Measurements from ENCODE around the gene RPA1. TPM values are rescaled to one million over a fixed set of nuclear protein-coding genes. Genes with fewer than 3 reads are reported as not detected.

RPA1 gene
- total and polyA plus RNA-seq, 4 donors: 9.2 to 29.5 (median 11.9) TPM

- Histone ChIP-seq H3K9ac (ENCODE audit: low read depth in 1 of 2, low read length in 2 of 2) (no peak overlapping the region), H3K4me3 (ENCODE audit: low read depth in 1 of 3, low read length in 3 of 3) (no peak overlapping the region), H3K9me3 (ENCODE audit: control insufficient read depth in 4 of 4, low read length in 3 of 4) (no peaks in the 10 kb centered on the region), H3K4me1 (ENCODE audit: control insufficient read depth in 4 of 4, insufficient read depth in 4 of 4, low read length in 3 of 4) (peaks cover 4 to 7% (median 5%) of the 10 kb centered on the region in 4 donors), H3K36me3 (ENCODE audit: control insufficient read depth in 4 of 4, insufficient read depth in 3 of 4, low read depth in 1 of 4, low read length in 3 of 4) (no peaks in the 10 kb centered on the region), H3K27me3 (ENCODE audit: control insufficient read depth in 4 of 4, insufficient read depth in 4 of 4, low read length in 3 of 4) (no peaks in the 10 kb centered on the region), H3K27ac (ENCODE audit: low read depth in 1 of 2, low read length in 2 of 2) (no peak overlapping the region)
- no peak for DNase-seq (ENCODE audit: low spot score)
- TF ChIP-seq RAD21 (IDR thresholded peaks at IDR 0.05) (no peak), ATF3 (IDR thresholded peaks at IDR 0.05) (no peak), FOXA1 (IDR thresholded peaks at IDR 0.05) (no peak), NR2F2 (IDR thresholded peaks at IDR 0.05) (no peak), SP1 (IDR thresholded peaks at IDR 0.05) (no peak), GABPA (IDR thresholded peaks at IDR 0.05 in 1 of 2, conservative IDR thresholded peaks at IDR 0.05 in 1 of 2) (no peak), ZBTB33 (IDR thresholded peaks at IDR 0.05) (no peak), MAX (IDR thresholded peaks at IDR 0.05) (no peak), EGR1 (IDR thresholded peaks at IDR 0.05; ENCODE audit: low read depth in 2 of 2) (no peak), HNF4A (conservative IDR thresholded peaks at IDR 0.05) (no peak), RXRA (IDR thresholded peaks at IDR 0.05) (no peak), YY1 (IDR thresholded peaks at IDR 0.05) (no peak), JUND (IDR thresholded peaks at IDR 0.05) (no peak)
- 74% methylated on average over 8 of the region's 8 CpGs for WGBS
Measured at GRCh38 chr17:1930337-1930645, 100.5 kb downstream of the RPA1 start.

- H3K27ac ChIP-seq (ENCODE audit: low read depth in 1 of 2, low read length in 2 of 2): no peak overlapping the region
- DNase-seq (ENCODE audit: low spot score): peak; percentile 41
- WGBS: 42% methylated on average over 27 of the region's 27 CpGs
- H3K36me3 ChIP-seq (ENCODE audit: control insufficient read depth in 4 of 4, insufficient read depth in 3 of 4, low read depth in 1 of 4, low read length in 3 of 4): no peaks in the 10 kb centered on the region
- H3K9ac ChIP-seq (ENCODE audit: low read depth in 1 of 2, low read length in 2 of 2): no peak overlapping the region
- TF ChIP-seq ZBTB33 (IDR thresholded peaks at IDR 0.05) (no peak), YY1 (IDR thresholded peaks at IDR 0.05) (no peak), CTCF (IDR thresholded peaks at IDR 0.05; ENCODE audit: low read depth, low read length, missing input control) (no peak), MAX (IDR thresholded peaks at IDR 0.05) (no peak), REST (IDR thresholded peaks at IDR 0.05) (no peak), JUND (IDR thresholded peaks at IDR 0.05) (no peak), ATF3 (IDR thresholded peaks at IDR 0.05) (no peak), NR2F2 (IDR thresholded peaks at IDR 0.05) (no peak), HNF4G (IDR thresholded peaks at IDR 0.05) (no peak), HNF4A (conservative IDR thresholded peaks at IDR 0.05) (no peak), FOXA2 (IDR thresholded peaks at IDR 0.05) (no peak), GABPA (IDR thresholded peaks at IDR 0.05 in 1 of 2, conservative IDR thresholded peaks at IDR 0.05 in 1 of 2) (no peak), SP1 (IDR thresholded peaks at IDR 0.05) (no peak), FOXA1 (IDR thresholded peaks at IDR 0.05) (no peak), RAD21 (IDR thresholded peaks at IDR 0.05) (no peak), TAF1 (conservative IDR thresholded peaks at IDR 0.05) (no peak), RXRA (IDR thresholded peaks at IDR 0.05) (no peak), EGR1 (IDR thresholded peaks at IDR 0.05; ENCODE audit: low read depth in 2 of 2) (no peak)
- H3K4me3 ChIP-seq (ENCODE audit: low read depth in 1 of 3, low read length in 3 of 3): no peak overlapping the region
- no peaks in the 10 kb centered on the region for H3K27me3 ChIP-seq (ENCODE audit: control insufficient read depth in 4 of 4, insufficient read depth in 4 of 4, low read length in 3 of 4)
- peaks cover 4 to 7% (median 5%) of the 10 kb centered on the region in 4 donors for H3K4me1 ChIP-seq (ENCODE audit: control insufficient read depth in 4 of 4, insufficient read depth in 4 of 4, low read length in 3 of 4)
- H3K9me3 ChIP-seq (ENCODE audit: control insufficient read depth in 4 of 4, low read length in 3 of 4): no peaks in the 10 kb centered on the region
Measured at GRCh38 chr17:1931844-1932579, 102.2 kb downstream of the RPA1 start.
